ENCODE results near the gene SGCG. TPM values are rescaled to one million over a fixed set of nuclear protein-coding genes. Genes with fewer than 3 reads are reported as not detected.

The SGCG gene
- total and polyA plus RNA-seq, 10 of the 15 experiments (the other 5 are each of a cell fraction or from before 2014, with no cell fraction given) = not detected

DNA sequence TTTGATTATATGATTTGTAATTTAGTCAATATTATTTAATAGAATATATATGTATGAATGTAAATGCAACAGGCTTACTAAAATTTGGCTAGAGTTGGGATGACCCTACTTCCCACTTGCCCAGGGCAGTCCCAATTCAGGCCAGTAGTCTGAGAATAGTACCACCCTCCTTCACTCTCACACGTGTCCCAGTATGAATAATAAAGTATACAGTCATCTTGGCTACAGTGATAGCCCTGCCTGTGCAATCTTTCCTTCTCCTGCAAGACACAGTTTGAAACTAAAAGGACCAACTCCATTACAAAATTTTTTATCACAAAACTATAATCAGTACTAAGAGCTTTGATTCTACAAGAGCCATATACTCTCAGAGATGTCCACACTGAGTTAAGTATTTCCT lies 176.6 kb downstream of the SGCG start (continued):
- TF ChIP-seq HDGF (IDR thresholded peaks at IDR 0.05) (no peak), FOXK2 (IDR thresholded peaks at IDR 0.05) (no peak), ATF7 (IDR thresholded peaks at IDR 0.05; ENCODE audit: low read depth) (no peak), BCL11A (IDR thresholded peaks at IDR 0.05; ENCODE audit: low read depth, low read length) (no peak), SP1 (IDR thresholded peaks at IDR 0.05; ENCODE audit: low read depth, low read length) (no peak)

GRCh38 chr13:23359882-23360281 lies 179.1 kb downstream of the SGCG start:
- ChIA-PET POLR2A (no interaction called here), RAD21 (ENCODE audit: unreplicated experiment) (no interaction called here), SMC1A (ENCODE audit: uncharacterized antibody, unreplicated experiment) (no interaction called here), CTCF (interaction anchor here (1.5 kb wide), 1 partner anchor 10 kb away, joined by 6 read pairs; no protein-coding TSS in a partner anchor)
- Histone ChIP-seq H2AFZ (ENCODE audit: control insufficient read depth, low read depth, low read length) (no peak overlapping the region), H3K27ac (ENCODE audit: control insufficient read depth, insufficient read depth) (no peak overlapping the region), H3K4me3 (no peak overlapping the region), H3K36me3 (ENCODE audit: control insufficient read depth in 2 of 2, insufficient read depth in 2 of 2, low read length in 1 of 2) (peaks cover 1 to 19% of the 10 kb centered on the region in 2 experiments; a peak in 3 of 4 replicates), H3K27me3 (replicated peaks in 1 of 2; ENCODE audit: control insufficient read depth in 2 of 2, insufficient read depth in 2 of 2, low read length in 1 of 2) (no peaks in the 10 kb centered on the region), H3K4me1 (ENCODE audit: control insufficient read depth, insufficient read depth, low read length) (no peaks in the 10 kb centered on the region), H3K9ac (ENCODE audit: control insufficient read depth, insufficient read depth, low read length) (no peak overlapping the region), H3K4me2 (ENCODE audit: control insufficient read depth, insufficient read depth) (no peak overlapping the region), H3K79me2 (ENCODE audit: control insufficient read depth, insufficient read depth, low read length) (no peaks in the 10 kb centered on the region), H4K20me1 (ENCODE audit: control insufficient read depth, insufficient read depth) (0 out of 2 replicates have a peak, but pooled peaks cover under 1% of the 10 kb centered on the region), H3K9me3 (replicated peaks; ENCODE audit: control insufficient read depth, insufficient read depth, low read length) (no peaks in the 10 kb centered on the region)
- in situ Hi-C loops (cut with MboI) = no loop called here
- intact Hi-C loops (cut with micrococcal nuclease; ENCODE audit: unreplicated experiment) = no loop called here
- 61% methylated on average over 1 of the region's 1 CpG for WGBS (ENCODE audit: insufficient coverage, insufficient replicate concordance, low lambda C conversion rate, missing lambda C conversion rate)
- no TSS peak for BruUV-seq (replicated peaks)
- ATAC-seq (no peak; the same call in 2 of the 3 replicates), DNase-seq (ENCODE audit: low read depth, low spot score) (no peak), FAIRE-seq (no peak)
- TF ChIP-seq ESRRA (IDR thresholded peaks at IDR 0.05; ENCODE audit: low read length) = no peak
- TF ChIP-seq SREBF2 (IDR thresholded peaks at IDR 0.05; ENCODE audit: low read length) = no peak
- TF ChIP-seq, protein P1, sequence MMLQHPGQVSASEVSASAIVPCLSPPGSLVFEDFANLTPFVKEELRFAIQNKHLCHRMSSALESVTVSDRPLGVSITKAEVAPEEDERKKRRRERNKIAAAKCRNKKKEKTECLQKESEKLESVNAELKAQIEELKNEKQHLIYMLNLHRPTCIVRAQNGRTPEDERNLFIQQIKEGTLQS (IDR thresholded peaks at IDR 0.05; ENCODE audit: borderline replicate concordance, extremely low read depth, low read depth, low read length) = no peak
- no peak for TF ChIP-seq FOXM1 (IDR thresholded peaks at IDR 0.05; ENCODE audit: low read depth, low read length)
- TF ChIP-seq IKZF2 (IDR thresholded peaks at IDR 0.05) = no peak
- no peak for TF ChIP-seq CHD2 (IDR thresholded peaks at IDR 0.05; ENCODE audit: borderline replicate concordance, low read depth, low read length)
- no peak for TF ChIP-seq SIX5 (IDR thresholded peaks at IDR 0.05; ENCODE audit: low read depth, low read length, severe bottlenecking)
- TF ChIP-seq NFXL1 (IDR thresholded peaks at IDR 0.05; ENCODE audit: borderline replicate concordance) = no peak
- no peak for TF ChIP-seq JUND (IDR thresholded peaks at IDR 0.05; ENCODE audit: low read depth, low read length)
- TF ChIP-seq HDGF (IDR thresholded peaks at IDR 0.05) = no peak
- TF ChIP-seq BMI1 (IDR thresholded peaks at IDR 0.05; ENCODE audit: borderline replicate concordance) = no peak
- TF ChIP-seq ZBED1 (IDR thresholded peaks at IDR 0.05; ENCODE audit: borderline replicate concordance) = no peak
- TF ChIP-seq ZBTB4 (CRISPR knock-in tag; IDR thresholded peaks at IDR 0.05) = no peak
- no peak for TF ChIP-seq MTA2 (IDR thresholded peaks at IDR 0.05; ENCODE audit: low read depth)
- TF ChIP-seq, protein P2, sequence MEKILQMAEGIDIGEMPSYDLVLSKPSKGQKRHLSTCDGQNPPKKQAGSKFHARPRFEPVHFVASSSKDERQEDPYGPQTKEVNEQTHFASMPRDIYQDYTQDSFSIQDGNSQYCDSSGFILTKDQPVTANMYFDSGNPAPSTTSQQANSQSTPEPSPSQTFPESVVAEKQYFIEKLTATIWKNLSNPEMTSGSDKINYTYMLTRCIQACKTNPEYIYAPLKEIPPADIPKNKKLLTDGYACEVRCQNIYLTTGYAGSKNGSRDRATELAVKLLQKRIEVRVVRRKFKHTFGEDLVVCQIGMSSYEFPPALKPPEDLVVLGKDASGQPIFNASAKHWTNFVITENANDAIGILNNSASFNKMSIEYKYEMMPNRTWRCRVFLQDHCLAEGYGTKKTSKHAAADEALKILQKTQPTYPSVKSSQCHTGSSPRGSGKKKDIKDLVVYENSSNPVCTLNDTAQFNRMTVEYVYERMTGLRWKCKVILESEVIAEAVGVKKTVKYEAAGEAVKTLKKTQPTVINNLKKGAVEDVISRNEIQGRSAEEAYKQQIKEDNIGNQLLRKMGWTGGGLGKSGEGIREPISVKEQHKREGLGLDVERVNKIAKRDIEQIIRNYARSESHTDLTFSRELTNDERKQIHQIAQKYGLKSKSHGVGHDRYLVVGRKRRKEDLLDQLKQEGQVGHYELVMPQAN (conservative IDR thresholded peaks at IDR 0.05) = no peak
- no peak for TF ChIP-seq TCF7 (IDR thresholded peaks at IDR 0.05; ENCODE audit: borderline replicate concordance)

All from GM12878 (cell line).